Femur (tissue), 1 donor: ENCODE results near the gene ZC3HAV1.
"Not testable (repeated sequence)": the region's sequence is repeated elsewhere in the genome, so short reads cannot be mapped to it uniquely, and the experiment has no call there.

Experiments
- DNase-seq: peaks from one replicate; pipeline ENCODE4 v3.0.0-alpha.2; 2017

ZC3HAV1 gene

GRCh38 chr7:139109188-139109982 is at the start of gene ZC3HAV1:
Gene ZC3HAV1 (minus strand): TSS chr7:139109720. CDS start chr7:139109331, 389 bp downstream.
- DNase-seq = peak; percentile 90

- no peak for DNase-seq
These were observed 44.3 kb upstream of the ZC3HAV1 start for GRCh38 chr7:139153832-139154231.

GRCh38 chr7:139152149-139152548 is 42.6 kb upstream of the ZC3HAV1 start:
- no peak for DNase-seq

- no peak for DNase-seq
These were observed 29.6 kb upstream of the ZC3HAV1 start for GRCh38 chr7:139139150-139139549.

GRCh38 chr7:139133335-139134139 is 24.0 kb upstream of the ZC3HAV1 start:
- DNase-seq = peak; percentile 93

GRCh38 chr7:139132887-139133286 is 23.4 kb upstream of the ZC3HAV1 start:
- no peak for DNase-seq

- no peak for DNase-seq
These were observed 22.1 kb upstream of the ZC3HAV1 start for GRCh38 chr7:139131601-139132041.

- not testable (repeated sequence) for DNase-seq
These were observed 20.3 kb upstream of the ZC3HAV1 start for GRCh38 chr7:139129814-139130213.

- no peak for DNase-seq
These were observed 18.1 kb upstream of the ZC3HAV1 start for GRCh38 chr7:139127648-139128047.

- no peak for DNase-seq
These were observed 16.1 kb upstream of the ZC3HAV1 start for GRCh38 chr7:139125657-139126056.

- not testable (repeated sequence) for DNase-seq
These were observed 15.5 kb upstream of the ZC3HAV1 start for GRCh38 chr7:139124995-139125394.

- DNase-seq = no peak
These were observed 14.8 kb upstream of the ZC3HAV1 start for GRCh38 chr7:139124084-139124914.

- DNase-seq = no peak
These were observed 9.9 kb upstream of the ZC3HAV1 start for GRCh38 chr7:139119486-139119849.

GRCh38 chr7:139118805-139119485 is 9.4 kb upstream of the ZC3HAV1 start:
- DNase-seq = peak; percentile 24

GRCh38 chr7:139118234-139118804 is 8.8 kb upstream of the ZC3HAV1 start:
- no peak for DNase-seq

- DNase-seq = no peak
These were observed 8.2 kb upstream of the ZC3HAV1 start for GRCh38 chr7:139117599-139118233.

GRCh38 chr7:139116999-139117398 is 7.5 kb upstream of the ZC3HAV1 start:
- DNase-seq = no peak

- no peak for DNase-seq
These were observed 5.6 kb upstream of the ZC3HAV1 start for GRCh38 chr7:139115104-139115503.

- DNase-seq = no peak
These were observed 5.1 kb upstream of the ZC3HAV1 start for GRCh38 chr7:139114585-139114984.

GRCh38 chr7:139114018-139114417 is 4.5 kb upstream of the ZC3HAV1 start:
- DNase-seq = no peak

- DNase-seq = no peak
These were observed 3.3 kb upstream of the ZC3HAV1 start for GRCh38 chr7:139112741-139113250.
